HepG2 (cell line): ENCODE results near the gene HORMAD2. TPM values are rescaled to one million over a fixed set of nuclear protein-coding genes. Genes with fewer than 3 reads are reported as not detected.

ENCODE experiments used
- ATAC-seq: fragments of 200-7000 bp; cut with Tn5 transposase; 3 replicates; pipeline ENCODE4 v1.9.1; 2020; ENCODE audit warnings: mild to moderate bottlenecking, moderate library complexity
- BruUV-seq: library from RNA; stranded (reverse); fragments of 400-500 nt; replicated peaks from 2 replicates; lab custom pipeline; 2021; lab: Mats Ljungman, UMichigan
- CTCF ChIA-PET: fragments of 300-600 bp; formaldehyde crosslinking; extraction: SDS; loops from one replicate; lab custom pipeline; 2021; ENCODE audit warnings: low total read pairs, inconsistent platforms, low intra/inter-chr PET ratio; lab: Yijun Ruan, JAX
- POLR2A ChIA-PET: fragments of 350-600 bp; sonication (Branson Sonifier 250); formaldehyde crosslinking; loops from one replicate; lab custom pipeline; 2020; ENCODE audit warnings: antibody characterized with exemption, inconsistent platforms; lab: Yijun Ruan, JAX
- DNase-seq: peaks from one replicate; pipeline ENCODE4 v3.0.0-alpha.2; 2015; ENCODE audit warnings: low spot score
- FAIRE-seq: peaks from 3 replicates; lab custom pipeline; 2011; peaks lifted over from hg19 to GRCh38; lab: Jason Lieb, UNC
- H2AFZ ChIP-seq: one replicate; pipeline ENCODE4 v1.6.1; 2011; ENCODE audit warnings: low read length, inconsistent platforms
- H3K27ac ChIP-seq: fragments of 300-600 bp; 3 replicates; pipeline ENCODE4 v1.8.0; 2011; ENCODE audit warnings: mixed run types, mild to moderate bottlenecking, mixed read lengths, low read length, inconsistent platforms; ENCODE audit not compliant: insufficient read depth; ENCODE audit errors: extremely low read length
- H3K27me3 ChIP-seq, 2 experiments: fragments of 200-600 bp in 1 of 2; 2 replicates in 1 of 2; 3 replicates in 1 of 2; pipeline versions ENCODE4 v1.6.0 to v1.8.0; 2011; ENCODE audit warnings: low read length in 2 of 2, mild to moderate bottlenecking in 2 of 2, moderate library complexity in 2 of 2, inconsistent platforms in 1 of 2; ENCODE audit not compliant: insufficient read depth in 2 of 2, control insufficient read depth in 1 of 2
- H3K36me3 ChIP-seq, 2 experiments: fragments of 200-600 bp in 1 of 2; replicated peaks in 1 of 2; 2 replicates in 1 of 2; 3 replicates in 1 of 2; pipeline versions ENCODE4 v1.5.1 to v1.8.0; 2011; ENCODE audit warnings: low read length in 2 of 2, inconsistent platforms in 1 of 2; ENCODE audit not compliant: insufficient read depth in 2 of 2, control insufficient read depth in 1 of 2
- H3K4me1 ChIP-seq: 2 replicates; pipeline ENCODE4 v1.5.1; 2012; ENCODE audit warnings: low read length, inconsistent platforms; ENCODE audit not compliant: insufficient read depth
- H3K4me2 ChIP-seq: 2 replicates; pipeline ENCODE4 v1.6.0; 2011; ENCODE audit warnings: low read depth, low read length, inconsistent platforms
- H3K4me3 ChIP-seq, 3 experiments: fragments of 200-600 bp in 1 of 3; sonication (generic), shearing (Covaris generic) in 1 of 3; replicated peaks in 1 of 3; 2 replicates each; pipeline ENCODE4 v1.5.1; 2011 to 2016; ENCODE audit warnings: low read length in 3 of 3, inconsistent platforms in 2 of 3, low read depth in 2 of 3, mild to moderate bottlenecking in 2 of 3, control low read depth in 1 of 3, mixed read lengths in 1 of 3; ENCODE audit not compliant: insufficient read depth in 1 of 3
- H3K79me2 ChIP-seq: one replicate; pipeline ENCODE4 v1.6.1; 2011; ENCODE audit warnings: low read length, inconsistent platforms; ENCODE audit not compliant: insufficient read depth
- H3K9ac ChIP-seq: 2 replicates; pipeline ENCODE4 v1.6.0; 2011; ENCODE audit warnings: mild to moderate bottlenecking, low read depth, low read length, inconsistent platforms; ENCODE audit not compliant: insufficient read depth
- H3K9me3 ChIP-seq: 2 replicates; pipeline ENCODE4 v1.5.1; 2012; ENCODE audit warnings: mild to moderate bottlenecking, low read length
- H4K20me1 ChIP-seq: 2 replicates; pipeline ENCODE4 v1.6.0; 2011; ENCODE audit warnings: inconsistent platforms, mild to moderate bottlenecking, low read length, moderate library complexity; ENCODE audit not compliant: insufficient read depth
- ATF5 ChIP-seq: sonication (generic); formaldehyde crosslinking; IDR thresholded peaks from 2 replicates; pipeline ENCODE4 v1.4.0; 2020; ENCODE audit warnings: mild to moderate bottlenecking, low read depth, missing genetic modification reagents
- MED13 ChIP-seq: sonication (generic); formaldehyde crosslinking; IDR thresholded peaks from 2 replicates; pipeline ENCODE4 v1.5.0; 2020; ENCODE audit warnings: missing genetic modification reagents
- MED8 ChIP-seq: sonication (generic); formaldehyde crosslinking; IDR thresholded peaks from 2 replicates; pipeline ENCODE4 v1.8.1; 2023; ENCODE audit warnings: mild to moderate bottlenecking, missing genetic modification reagents; ENCODE audit not compliant: insufficient replicate concordance
- MXD4 ChIP-seq: IDR thresholded peaks from 2 replicates; pipeline ENCODE4 v1.6.1; 2016; ENCODE audit warnings: mild to moderate bottlenecking, missing biosample characterization, missing genetic modification reagents
- TBX2 ChIP-seq: sonication (generic); formaldehyde crosslinking; IDR thresholded peaks from 2 replicates; pipeline ENCODE4 v1.5.0; 2020; ENCODE audit warnings: missing genetic modification reagents, mild to moderate bottlenecking, borderline replicate concordance
- TEAD2 ChIP-seq: sonication (generic); formaldehyde crosslinking; IDR thresholded peaks from 2 replicates; pipeline ENCODE4 v1.9.0; 2021; ENCODE audit warnings: missing genetic modification reagents
- TMF1 ChIP-seq: sonication (generic); formaldehyde crosslinking; IDR thresholded peaks from 2 replicates; pipeline ENCODE4 v1.8.1; 2022; ENCODE audit warnings: low read depth, missing genetic modification reagents
- TOPORS ChIP-seq: sonication (generic); formaldehyde crosslinking; IDR thresholded peaks from 2 replicates; pipeline ENCODE4 v1.8.0; 2023; ENCODE audit warnings: mild to moderate bottlenecking, missing genetic modification reagents
- U2AF1 ChIP-seq: fragments of 200-400 bp; formaldehyde crosslinking; optimal IDR thresholded peaks from 2 replicates; pipeline ENCODE3; 2017; ENCODE audit warnings: mild to moderate bottlenecking, low read depth, low read length
- ZNF207 ChIP-seq: fragments of 450-650 bp; IDR thresholded peaks from 2 replicates; pipeline ENCODE4 v1.6.1; 2016; ENCODE audit warnings: antibody characterized with exemption, borderline replicate concordance
- ZNF234 ChIP-seq: sonication (generic); formaldehyde crosslinking; conservative IDR thresholded peaks from 2 replicates; pipeline ENCODE4 v1.5.1; 2020; ENCODE audit warnings: mild to moderate bottlenecking, missing genetic modification reagents
- ZNF451 ChIP-seq: sonication (generic); formaldehyde crosslinking; IDR thresholded peaks from 2 replicates; pipeline ENCODE4 v1.5.0; 2020; ENCODE audit warnings: mild to moderate bottlenecking, missing genetic modification reagents
- ZNF598 ChIP-seq: sonication (generic); formaldehyde crosslinking; IDR thresholded peaks from 2 replicates; pipeline ENCODE4 v1.5.1; 2020; ENCODE audit warnings: mild to moderate bottlenecking, missing genetic modification reagents, borderline replicate concordance
- ZNF691 ChIP-seq: sonication (generic); formaldehyde crosslinking; IDR thresholded peaks from 2 replicates; pipeline ENCODE4 v1.4.0; 2020; ENCODE audit warnings: missing genetic modification reagents, low read depth, mild to moderate bottlenecking, borderline replicate concordance
- ZNF790 ChIP-seq: sonication (generic); formaldehyde crosslinking; IDR thresholded peaks from 2 replicates; pipeline ENCODE4 v1.8.0; 2022; ENCODE audit warnings: missing genetic modification reagents, mild to moderate bottlenecking, borderline replicate concordance
- WGBS: methylation state at CpG from one replicate; pipeline ENCODE4 v1.1.6; 2017; ENCODE audit warnings: low lambda C conversion rate; 5-methylcytosine and 5-hydroxymethylcytosine counted together
- in situ Hi-C: cut with HindIII; loops from 2 replicates; pipeline ENCODE4 v1.10.0; 2017; ENCODE audit warnings: low pct_unique_long_range_greater_than_20kb; ENCODE audit not compliant: extremely low pct_ligation_motif_present
- intact Hi-C: fragments of 100-400 bp; cut with micrococcal nuclease; formaldehyde crosslinking; loops from one replicate; pipeline ENCODE4 v1.10.0; 2022; ENCODE audit not compliant: unreplicated experiment
- polyA plus RNA-seq, 8 experiments: library from polyadenylated mRNA; depleted of rRNA in 3 of 8; stranded (reverse) in 7 of 8; unstranded in 1 of 8; fragments of >200 nt; fragmentation: Illumina TruSeq in 4 of 8; extraction: Trizol in 4 of 8; gene quantifications; 2 replicates each; pipeline versions ENCODE4 v1.2.1 to v1.2.3, GENCODE V29; 2011 to 2016; ENCODE audit warnings: low read depth in 4 of 8, missing spikeins in 1 of 8, mixed read lengths in 1 of 8; ENCODE audit not compliant: insufficient read depth in 1 of 8
- total RNA-seq, 5 experiments: library from RNA; depleted of rRNA; stranded (reverse); fragments of >200 nt; fragmentation: Illumina TruSeq; extraction: Trizol; gene quantifications; 2 replicates each; pipeline ENCODE4 v1.2.3, GENCODE V29; 2016; ENCODE audit warnings: low read depth in 1 of 5

HORMAD2 gene
- total and polyA plus RNA-seq, 2 of the 13 experiments (the other 11 are each of a cell fraction or from before 2014, with no cell fraction given): not detected

- TF ChIP-seq MED8 (CRISPR knock-in tag): no peak
Measured at GRCh38 chr22:30044881-30045493, 35.3 kb upstream of the HORMAD2 start (continued).

GRCh38 chr22:30045494-30045887, 34.8 kb upstream of the HORMAD2 start:
- ATAC-seq: no peak

More at GRCh38 chr22:30045494-30045887, 34.8 kb upstream of the HORMAD2 start:
- TF ChIP-seq TMF1 (CRISPR knock-in tag) (no peak), ZNF207 (no peak), ZNF451 (CRISPR knock-in tag) (no peak), TBX2 (CRISPR knock-in tag) (no peak), ZNF691 (CRISPR knock-in tag) (no peak), ZNF790 (no peak), TOPORS (CRISPR knock-in tag) (no peak), U2AF1 (no peak), MXD4 (CRISPR knock-in tag) (no peak), TEAD2 (CRISPR knock-in tag) (no peak), ATF5 (CRISPR knock-in tag) (no peak), ZNF234 (no peak), MED13 (CRISPR knock-in tag) (no peak), ZNF598 (no peak)
- DNase-seq: no peak
- in situ Hi-C loops (no loop called here), intact Hi-C loops (no loop called here)
- Histone ChIP-seq H3K27me3 (peaks cover 3 to 23% of the 10 kb centered on the region in 2 experiments; a peak in 4 of 5 replicates), H3K27ac (no peak overlapping the region), H3K4me2 (no peak overlapping the region), H4K20me1 (no peaks in the 10 kb centered on the region), H3K4me1 (peaks cover 15% of the 10 kb centered on the region), H3K79me2 (no peaks in the 10 kb centered on the region), H3K36me3 (no peaks in the 10 kb centered on the region), H2AFZ (no peak overlapping the region), H3K4me3 (no peak overlapping the region), H3K9me3 (no peaks in the 10 kb centered on the region), H3K9ac (no peak overlapping the region)
- WGBS: 53% methylated on average over 4 of the region's 4 CpGs
- POLR2A ChIA-PET: no interaction called here
- CTCF ChIA-PET: no interaction called here
- no peak for FAIRE-seq
- BruUV-seq: no TSS peak
